Superior temporal gyrus (tissue), 1 donor: ENCODE data around the gene SLC29A3.

Source experiments
- DNase-seq: peaks from one replicate; pipeline ENCODE4 v3.0.0-alpha.2; 2016; ENCODE audit errors: extremely low spot score

The SLC29A3 gene

GRCh38 chr10:71368643-71369042, 49.6 kb downstream of the SLC29A3 start:
- no peak for DNase-seq

- no peak for DNase-seq
These were observed 50.5 kb downstream of the SLC29A3 start for GRCh38 chr10:71369602-71370001.

GRCh38 chr10:71370031-71370430, 51.0 kb downstream of the SLC29A3 start:
- no peak for DNase-seq

- DNase-seq = no peak
These were observed 52.7 kb downstream of the SLC29A3 start for GRCh38 chr10:71371750-71372166.

GRCh38 chr10:71372882-71373495, 53.9 kb downstream of the SLC29A3 start:
- no peak for DNase-seq

GRCh38 chr10:71374481-71375233, 55.6 kb downstream of the SLC29A3 start:
- DNase-seq = no peak

GRCh38 chr10:71375952-71376351, 56.9 kb downstream of the SLC29A3 start:
- no peak for DNase-seq

- DNase-seq = peak; percentile 40
These were observed 59.5 kb downstream of the SLC29A3 start for GRCh38 chr10:71378336-71379117.

- DNase-seq = peak; percentile 54
These were observed 60.2 kb downstream of the SLC29A3 start for GRCh38 chr10:71379118-71379766.

- DNase-seq = no peak
These were observed 61.8 kb downstream of the SLC29A3 start for GRCh38 chr10:71380841-71381240.

GRCh38 chr10:71381611-71382010, 62.6 kb downstream of the SLC29A3 start:
- DNase-seq = no peak

GRCh38 chr10:71382028-71382427, 63.0 kb downstream of the SLC29A3 start:
- no peak for DNase-seq

GRCh38 chr10:71382757-71383156, 63.7 kb downstream of the SLC29A3 start:
- no peak for DNase-seq

GRCh38 chr10:71383972-71384687, 65.1 kb downstream of the SLC29A3 start:
- peak; percentile 85 for DNase-seq

GRCh38 chr10:71388171-71388570, 69.1 kb downstream of the SLC29A3 start:
- no peak for DNase-seq

GRCh38 chr10:71388583-71389310, 69.7 kb downstream of the SLC29A3 start:
- DNase-seq = no peak

- no peak for DNase-seq
These were observed 70.9 kb downstream of the SLC29A3 start for GRCh38 chr10:71389768-71390460.

GRCh38 chr10:71390461-71390835, 71.4 kb downstream of the SLC29A3 start:
- peak; percentile 58 for DNase-seq

- no peak for DNase-seq
These were observed 72.0 kb downstream of the SLC29A3 start for GRCh38 chr10:71390921-71391690.
